MCF 10A (cell line): ENCODE results near the gene DNAH3. TPM values are rescaled to one million over a fixed set of nuclear protein-coding genes. Genes with fewer than 3 reads are reported as not detected.

Source experiments
- BruUV-seq: library from RNA; stranded (reverse); fragments of 400-500 nt; replicated peaks from 2 replicates; lab custom pipeline; 2021; lab: Mats Ljungman, UMichigan
- CTCF ChIA-PET: fragments of 300-600 bp; sonication (Branson Sonifier 250); formaldehyde crosslinking; extraction: SDS; loops from one replicate; lab custom pipeline; 2021; ENCODE audit warnings: antibody characterized with exemption, inconsistent platforms; lab: Yijun Ruan, JAX
- POLR2A ChIA-PET: fragments of 300-600, 350-650 bp; sonication (Branson Sonifier 250); formaldehyde crosslinking; extraction: SDS; loops from one replicate; lab custom pipeline; 2020; ENCODE audit warnings: antibody characterized with exemption, inconsistent platforms; lab: Yijun Ruan, JAX
- DNase-seq: peaks from one replicate; pipeline ENCODE4 v3.0.0-alpha.2; 2018; ENCODE audit not compliant: unreplicated experiment
- H3K27ac Mint-ChIP-seq: one replicate; pipeline ENCODE4 v1.8.0; 2022; ENCODE audit warnings: mild to moderate bottlenecking, low read depth, mixed read lengths; ENCODE audit not compliant: unreplicated experiment
- H3K27me3 Mint-ChIP-seq: one replicate; pipeline ENCODE4 v1.8.0; 2022; ENCODE audit warnings: mixed read lengths; ENCODE audit not compliant: insufficient read depth, unreplicated experiment
- H3K36me3 Mint-ChIP-seq: one replicate; pipeline ENCODE4 v1.8.0; 2022; ENCODE audit warnings: mild to moderate bottlenecking, moderate library complexity, mixed read lengths; ENCODE audit not compliant: insufficient read depth, unreplicated experiment
- H3K4me1 Mint-ChIP-seq: one replicate; pipeline ENCODE4 v1.8.0; 2022; ENCODE audit warnings: mixed read lengths; ENCODE audit not compliant: insufficient read depth, unreplicated experiment
- H3K4me3 Mint-ChIP-seq: one replicate; pipeline ENCODE4 v1.8.0; 2022; ENCODE audit warnings: mild to moderate bottlenecking, moderate library complexity, mixed read lengths; ENCODE audit not compliant: unreplicated experiment
- H3K9me3 Mint-ChIP-seq: one replicate; pipeline ENCODE4 v1.8.0; 2022; ENCODE audit warnings: mixed read lengths; ENCODE audit not compliant: unreplicated experiment
- intact Hi-C: fragments of 100-400 bp; cut with micrococcal nuclease; formaldehyde crosslinking; loops from 2 replicates; pipeline ENCODE4 v1.14.1; 2022
- total RNA-seq: library from RNA; stranded (reverse); gene quantifications from 2 replicates; pipeline ENCODE4 v1.2.3, GENCODE V29; 2022
- TF ChIP-seq, protein P1 (sequence below): fragments of 200-600 bp; IDR thresholded peaks from one replicate; pipeline ENCODE4 v1.8.0; 2022; ENCODE audit warnings: antibody characterized with exemption, mild to moderate bottlenecking; ENCODE audit not compliant: unreplicated experiment

Gene DNAH3
- total RNA-seq, 1 experiment from 2014 or later = not detected

DNA sequence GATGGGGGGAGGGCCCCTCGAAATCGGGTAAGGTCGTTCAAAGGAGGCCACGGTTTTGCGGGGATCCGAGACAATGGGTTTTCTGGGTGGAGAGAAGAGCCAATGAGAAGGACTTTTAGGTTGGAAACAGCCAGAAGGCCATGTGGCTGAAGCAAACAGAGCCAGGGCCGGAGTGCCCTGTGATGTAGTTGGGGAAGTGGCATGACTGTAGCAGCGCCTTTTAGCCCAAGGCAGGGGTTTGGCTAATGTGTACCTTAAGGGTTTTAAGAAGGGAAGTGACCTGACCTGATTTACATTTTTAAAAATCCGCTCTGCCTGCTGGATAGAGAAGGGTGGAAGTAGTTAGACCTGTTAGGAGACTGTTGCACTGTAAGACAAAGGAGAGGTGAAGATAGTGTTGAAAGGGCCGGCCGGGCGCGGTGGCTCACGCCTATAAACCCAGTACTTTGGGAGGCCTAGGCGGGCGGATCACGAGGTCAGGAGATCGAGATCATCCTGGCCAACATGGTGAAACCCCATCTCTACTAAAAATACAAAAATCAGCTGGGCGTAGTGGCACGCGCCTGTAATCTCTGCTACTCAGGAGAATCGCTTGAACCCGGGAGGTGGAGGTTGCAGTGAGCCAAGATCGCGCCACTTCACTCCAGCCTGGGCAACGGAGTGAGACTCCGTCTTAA, 249.1 kb downstream of the DNAH3 start:
- no TSS peak for BruUV-seq
- H3K4me3 Mint-ChIP-seq = peak overlapping the region; percentile 75
- DNase-seq = peak; percentile 59
- intact Hi-C loops = loop anchor here (2.0 to 5.0 kb wide), 3 partner anchors 95 to 401 kb away; partner anchors contain the start of genes ERI2 and REXO5
- peaks cover 71% of the 10 kb centered on the region for H3K4me1 Mint-ChIP-seq
- ChIA-PET POLR2A (interaction anchor here (0.7 to 16.0 kb wide), 9 partner anchors 11 to 400 kb away, joined by 3 to 343 read pairs (median 35); partner anchors contain the start of genes ERI2 and REXO5), CTCF (interaction anchor here (0.7 to 4.4 kb wide), 3 partner anchors 51 to 181 kb away, joined by 3 to 33 read pairs (median 4); no protein-coding TSS in a partner anchor)
- no peaks in the 10 kb centered on the region for H3K27me3 Mint-ChIP-seq
- TF ChIP-seq, protein P1, sequence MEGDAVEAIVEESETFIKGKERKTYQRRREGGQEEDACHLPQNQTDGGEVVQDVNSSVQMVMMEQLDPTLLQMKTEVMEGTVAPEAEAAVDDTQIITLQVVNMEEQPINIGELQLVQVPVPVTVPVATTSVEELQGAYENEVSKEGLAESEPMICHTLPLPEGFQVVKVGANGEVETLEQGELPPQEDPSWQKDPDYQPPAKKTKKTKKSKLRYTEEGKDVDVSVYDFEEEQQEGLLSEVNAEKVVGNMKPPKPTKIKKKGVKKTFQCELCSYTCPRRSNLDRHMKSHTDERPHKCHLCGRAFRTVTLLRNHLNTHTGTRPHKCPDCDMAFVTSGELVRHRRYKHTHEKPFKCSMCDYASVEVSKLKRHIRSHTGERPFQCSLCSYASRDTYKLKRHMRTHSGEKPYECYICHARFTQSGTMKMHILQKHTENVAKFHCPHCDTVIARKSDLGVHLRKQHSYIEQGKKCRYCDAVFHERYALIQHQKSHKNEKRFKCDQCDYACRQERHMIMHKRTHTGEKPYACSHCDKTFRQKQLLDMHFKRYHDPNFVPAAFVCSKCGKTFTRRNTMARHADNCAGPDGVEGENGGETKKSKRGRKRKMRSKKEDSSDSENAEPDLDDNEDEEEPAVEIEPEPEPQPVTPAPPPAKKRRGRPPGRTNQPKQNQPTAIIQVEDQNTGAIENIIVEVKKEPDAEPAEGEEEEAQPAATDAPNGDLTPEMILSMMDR = no peak
- H3K36me3 Mint-ChIP-seq = peaks cover 36% of the 10 kb centered on the region
- peak overlapping the region; percentile 97 for H3K27ac Mint-ChIP-seq
- H3K9me3 Mint-ChIP-seq = no peaks in the 10 kb centered on the region

DNA sequence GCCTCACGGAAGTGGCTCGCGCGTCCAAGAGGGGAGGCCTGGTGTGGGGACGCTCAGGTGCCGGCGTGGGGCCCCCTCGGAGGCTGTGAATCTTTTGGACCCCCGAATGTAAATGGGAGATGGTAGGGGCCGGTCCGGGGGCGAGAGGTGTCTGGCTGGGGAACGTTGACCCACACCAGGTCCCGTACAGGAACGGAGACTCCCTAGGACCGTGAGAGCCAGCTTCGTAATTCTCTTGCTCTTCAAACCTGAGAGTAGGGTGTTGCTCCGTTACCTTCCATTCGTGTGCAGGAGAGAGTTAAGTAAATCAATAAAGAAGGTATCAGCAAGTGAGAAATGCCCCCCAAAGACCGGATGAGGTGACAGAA, 249.6 kb downstream of the DNAH3 start:
- no peaks in the 10 kb centered on the region for H3K9me3 Mint-ChIP-seq
- H3K27ac Mint-ChIP-seq = peak overlapping the region; percentile 97
- peaks cover 41% of the 10 kb centered on the region for H3K36me3 Mint-ChIP-seq
- peaks cover 65% of the 10 kb centered on the region for H3K4me1 Mint-ChIP-seq
- TF ChIP-seq, protein P1 = no peak
- peak overlapping the region; percentile 75 for H3K4me3 Mint-ChIP-seq
- BruUV-seq = TSS peak; percentile 57
- CTCF ChIA-PET = interaction anchor here (0.6 to 5.3 kb wide), 5 partner anchors 34 to 195 kb away, joined by 3 to 47 read pairs (median 4); no protein-coding TSS in a partner anchor
- H3K27me3 Mint-ChIP-seq = no peaks in the 10 kb centered on the region
- POLR2A ChIA-PET = interaction anchor here (0.7 to 16.0 kb wide), 11 partner anchors 8 to 401 kb away, joined by 3 to 343 read pairs (median 17); partner anchors contain the start of genes ERI2, LDAF1 and REXO5
- intact Hi-C loops = loop anchor here (2.0 to 5.0 kb wide), 3 partner anchors 94 to 401 kb away; partner anchors contain the start of genes ERI2 and REXO5
- peak; percentile 33 for DNase-seq

DNA sequence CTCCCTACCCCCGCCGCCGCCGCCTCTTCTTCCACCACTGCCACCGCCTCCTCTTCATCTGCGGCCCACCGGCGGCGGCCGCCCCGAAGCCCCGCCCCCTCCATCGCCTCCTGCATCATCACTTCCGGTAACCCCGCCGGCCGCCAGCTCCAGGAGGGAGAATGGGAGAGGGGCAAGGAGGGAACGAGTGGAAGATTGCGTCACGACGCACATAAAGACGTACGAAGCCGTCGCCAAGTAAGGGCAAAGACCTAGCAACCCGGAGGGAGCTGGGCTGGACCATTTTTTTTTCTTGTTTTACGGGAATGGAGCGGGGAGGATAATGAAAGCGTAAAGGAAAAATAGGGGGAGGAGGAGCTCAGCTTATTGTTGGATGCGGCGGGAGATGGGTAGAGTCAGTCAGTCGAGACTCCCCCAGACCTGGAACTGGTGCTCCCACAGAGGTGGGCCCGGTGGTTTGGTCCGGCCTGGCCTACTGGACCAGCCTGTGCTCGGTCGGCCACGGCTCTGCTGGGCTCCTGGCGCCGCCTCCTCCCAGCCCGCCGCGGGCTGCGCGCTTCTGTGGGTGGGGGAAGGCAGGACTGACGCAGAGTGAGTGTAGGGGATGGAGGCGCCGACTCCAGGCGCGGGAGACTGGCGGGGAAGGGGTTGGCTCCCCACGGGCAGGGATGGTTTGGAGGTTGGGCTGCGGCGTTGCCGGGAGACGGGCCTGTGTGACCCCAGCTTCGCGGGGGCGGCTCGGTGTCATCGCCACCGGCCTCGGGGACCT, 250.2 kb downstream of the DNAH3 start, which contains the start of the genes DCUN1D3 and LYRM1:
Gene DCUN1D3, minus strand, starts transcription at position 60 of the 769 bp plus-strand sequence. CDS start 37,820 bp downstream, outside the sequence.
Gene LYRM1, plus strand, starts transcription at position 473 of the 769 bp plus-strand sequence. CDS start 14,785 bp downstream, outside the sequence.
- ChIA-PET CTCF (interaction anchor here (0.6 to 5.3 kb wide), 12 partner anchors 14 to 257 kb away, joined by 3 to 47 read pairs (median 4); no protein-coding TSS in a partner anchor), POLR2A (interaction anchor here (0.5 to 16.0 kb wide), 22 partner anchors 9 to 980 kb away, joined by 3 to 343 read pairs (median 6); partner anchors contain the start of genes ERI2, LDAF1 and REXO5)
- DNase-seq = peak; percentile 99
- Mint-ChIP-seq H3K4me1 (peaks cover 63% of the 10 kb centered on the region), H3K4me3 (peak within 1 kb of the TSS; percentile 75), H3K9me3 (no peaks in the 10 kb centered on the region), H3K36me3 (peaks cover 47% of the 10 kb centered on the region), H3K27ac (peak within 1 kb of the TSS; percentile 97), H3K27me3 (no peaks in the 10 kb centered on the region)
- intact Hi-C loops = loop anchor here (2.0 to 5.0 kb wide), 3 partner anchors 94 to 402 kb away; partner anchors contain the start of genes ERI2 and REXO5
- BruUV-seq = no TSS peak
- TF ChIP-seq, protein P1 = no peak
